SK-N-MC (cell line): ENCODE data around the gene GNAO1.

Experiments
- DNase-seq: peaks from one replicate; pipeline ENCODE4 v3.0.0-alpha.2; 2011; ENCODE audit warnings: low read depth, low spot score
- H3K27ac ChIP-seq: fragments of 200-600 bp; sonication (generic); 2 replicates; pipeline ENCODE4 v1.5.1; 2016; ENCODE audit warnings: mixed run types
- H3K36me3 ChIP-seq: fragments of 200-600 bp; sonication (generic); 2 replicates; pipeline ENCODE4 v1.6.1; 2017; ENCODE audit warnings: antibody characterized with exemption, low read length, mixed read lengths; ENCODE audit not compliant: insufficient read depth
- H3K4me3 ChIP-seq: fragments of 200-600 bp; sonication (generic); 2 replicates; pipeline ENCODE4 v1.5.1; 2016
- H3K9ac ChIP-seq: fragments of 200-600 bp; sonication (generic); 2 replicates; pipeline ENCODE4 v1.8.0; 2017; ENCODE audit warnings: mixed run types, mixed read lengths; ENCODE audit not compliant: insufficient read length
- H3K9me3 ChIP-seq: fragments of 200-600 bp; sonication (generic); 2 replicates; pipeline ENCODE4 v1.6.1; 2017; ENCODE audit warnings: low read depth, mild to moderate bottlenecking, antibody characterized with exemption, low read length, moderate library complexity, mixed read lengths
- EZH2 ChIP-seq: fragments of 200-600 bp; sonication (generic); IDR thresholded peaks from one replicate; pipeline ENCODE4 v1.6.1; 2017; ENCODE audit warnings: antibody characterized with exemption
- FOXP2 ChIP-seq: optimal IDR thresholded peaks from 2 replicates; pipeline ENCODE3; 2011; ENCODE audit warnings: mild to moderate bottlenecking, moderate library complexity; ENCODE audit not compliant: insufficient read depth; ENCODE audit errors: extremely low read length, control extremely low read depth
- POLR2AphosphoS5 ChIP-seq: IDR thresholded peaks from 2 replicates; pipeline ENCODE4 v1.6.1; 2012; ENCODE audit warnings: mild to moderate bottlenecking, low read depth, low read length, borderline replicate concordance

GNAO1 gene

DNA sequence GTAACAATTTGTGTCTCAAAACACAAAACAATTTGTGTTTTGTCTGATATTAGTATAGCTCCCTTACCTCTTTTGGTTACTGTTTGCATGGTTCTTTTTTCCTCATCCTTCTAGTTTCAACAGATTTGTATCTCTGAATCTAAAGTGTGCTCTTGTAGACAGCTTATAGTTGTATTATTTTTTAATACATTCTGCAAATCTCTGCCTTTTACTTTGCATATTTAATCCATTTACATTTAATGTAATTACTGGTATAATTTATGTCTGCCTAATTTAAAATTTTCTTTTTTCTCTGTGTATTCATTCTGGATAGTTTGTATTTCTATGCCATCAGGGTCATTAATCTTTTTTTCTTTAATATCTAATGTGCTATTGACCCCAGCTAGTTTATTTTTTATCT is 9.9 kb upstream of the GNAO1 start:
- no peaks in the 10 kb centered on the region for H3K9me3 ChIP-seq
- DNase-seq = no peak
- H3K9ac ChIP-seq = no peak overlapping the region
- H3K27ac ChIP-seq = no peak overlapping the region
- TF ChIP-seq FOXP2 (no peak), POLR2AphosphoS5 (no peak), EZH2 (no peak)
- H3K36me3 ChIP-seq = no peaks in the 10 kb centered on the region
- no peak overlapping the region for H3K4me3 ChIP-seq

DNA sequence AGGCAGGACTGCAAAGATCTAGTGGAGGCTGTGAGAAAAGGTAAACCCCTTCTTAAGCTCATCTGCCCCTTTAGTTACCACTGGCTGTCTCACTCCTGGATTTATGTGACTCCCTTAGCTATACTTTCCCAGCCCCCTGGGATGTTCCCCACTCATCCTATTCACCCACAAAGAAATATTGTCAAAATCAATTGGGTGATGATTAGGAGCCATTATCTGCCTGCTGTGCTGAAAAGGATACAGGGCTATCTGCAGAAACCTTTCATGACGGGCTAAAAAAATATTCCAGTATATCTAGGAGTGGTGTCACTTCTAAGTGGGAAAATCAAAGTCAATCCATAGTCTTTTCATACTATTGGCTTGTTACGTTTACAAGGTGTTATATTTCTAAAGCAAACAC is 8.0 kb upstream of the GNAO1 start:
- no peaks in the 10 kb centered on the region for H3K9me3 ChIP-seq
- no peak overlapping the region for H3K27ac ChIP-seq
- DNase-seq = no peak
- no peaks in the 10 kb centered on the region for H3K36me3 ChIP-seq
- TF ChIP-seq FOXP2 (no peak), POLR2AphosphoS5 (no peak), EZH2 (no peak)
- no peak overlapping the region for H3K4me3 ChIP-seq
- no peak overlapping the region for H3K9ac ChIP-seq

DNA sequence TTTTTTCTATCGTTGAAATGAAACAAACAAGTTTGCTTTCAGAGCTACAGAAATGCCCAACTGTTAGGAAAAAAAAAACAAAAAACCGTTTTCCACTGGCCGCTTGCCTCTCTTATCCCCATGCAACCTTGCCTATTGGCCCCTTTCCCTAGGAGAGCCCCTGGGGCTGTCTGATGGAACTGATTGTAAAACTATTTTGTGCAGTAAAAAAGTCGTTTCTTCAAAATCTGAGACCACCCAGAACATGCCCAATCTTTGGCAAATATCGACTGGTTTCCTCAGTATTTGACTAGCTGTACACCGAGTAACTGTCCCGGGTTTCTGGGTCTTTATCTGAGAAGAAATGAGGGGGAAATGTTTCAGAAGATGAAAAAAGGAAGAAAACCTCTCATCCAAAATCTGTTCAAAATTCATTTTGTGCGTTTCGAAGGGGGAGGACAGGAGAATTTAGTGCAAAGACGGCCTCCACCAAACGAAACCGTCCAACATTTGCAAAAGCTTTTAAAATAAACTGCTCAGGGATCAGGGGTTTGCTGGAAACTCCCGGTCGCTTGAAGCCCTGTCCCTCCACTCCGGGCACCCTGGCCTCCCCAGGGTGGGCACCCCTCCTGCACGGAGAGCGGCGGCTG is 1.1 kb upstream of the GNAO1 start:
- Histone ChIP-seq H3K9me3 (no peaks in the 10 kb centered on the region), H3K27ac (no peak overlapping the region), H3K36me3 (no peaks in the 10 kb centered on the region), H3K4me3 (no peak overlapping the region), H3K9ac (no peak overlapping the region)
- no peak for DNase-seq
- TF ChIP-seq EZH2 (no peak), FOXP2 (no peak), POLR2AphosphoS5 (no peak)

DNA sequence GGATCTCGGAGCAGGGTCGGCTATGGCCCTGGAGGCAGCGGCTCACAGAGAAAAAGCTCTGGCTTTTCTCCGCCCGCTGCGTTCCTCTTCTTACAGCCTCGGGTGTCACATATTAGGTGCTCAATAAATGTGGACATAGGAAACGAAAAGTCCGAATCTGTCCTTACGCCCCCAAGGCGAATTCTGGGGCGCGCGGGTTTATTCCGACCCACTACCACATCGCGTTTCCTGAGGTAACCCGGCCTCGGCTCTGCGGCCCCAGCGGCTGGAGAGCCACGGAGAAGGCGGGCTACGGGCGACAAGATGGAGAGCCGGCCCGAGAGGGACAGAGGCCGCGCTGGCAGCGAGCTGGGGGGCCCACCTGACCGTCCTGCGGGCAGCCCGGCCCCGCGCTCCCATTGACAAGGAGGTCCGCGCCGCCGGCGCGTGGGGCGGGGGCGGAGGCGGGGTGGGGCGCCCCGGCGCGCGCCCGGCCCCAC is 573 bp upstream of the GNAO1 start:
- H3K4me3 ChIP-seq = peak overlapping the region; percentile 38; the same call in 1 of the 2 replicates
- no peaks in the 10 kb centered on the region for H3K9me3 ChIP-seq
- no peak for DNase-seq
- TF ChIP-seq EZH2 = no peak
- TF ChIP-seq POLR2AphosphoS5 = no peak
- TF ChIP-seq FOXP2 = no peak
- H3K36me3 ChIP-seq = no peaks in the 10 kb centered on the region
- no peak overlapping the region for H3K9ac ChIP-seq
- H3K27ac ChIP-seq = no peak overlapping the region

DNA sequence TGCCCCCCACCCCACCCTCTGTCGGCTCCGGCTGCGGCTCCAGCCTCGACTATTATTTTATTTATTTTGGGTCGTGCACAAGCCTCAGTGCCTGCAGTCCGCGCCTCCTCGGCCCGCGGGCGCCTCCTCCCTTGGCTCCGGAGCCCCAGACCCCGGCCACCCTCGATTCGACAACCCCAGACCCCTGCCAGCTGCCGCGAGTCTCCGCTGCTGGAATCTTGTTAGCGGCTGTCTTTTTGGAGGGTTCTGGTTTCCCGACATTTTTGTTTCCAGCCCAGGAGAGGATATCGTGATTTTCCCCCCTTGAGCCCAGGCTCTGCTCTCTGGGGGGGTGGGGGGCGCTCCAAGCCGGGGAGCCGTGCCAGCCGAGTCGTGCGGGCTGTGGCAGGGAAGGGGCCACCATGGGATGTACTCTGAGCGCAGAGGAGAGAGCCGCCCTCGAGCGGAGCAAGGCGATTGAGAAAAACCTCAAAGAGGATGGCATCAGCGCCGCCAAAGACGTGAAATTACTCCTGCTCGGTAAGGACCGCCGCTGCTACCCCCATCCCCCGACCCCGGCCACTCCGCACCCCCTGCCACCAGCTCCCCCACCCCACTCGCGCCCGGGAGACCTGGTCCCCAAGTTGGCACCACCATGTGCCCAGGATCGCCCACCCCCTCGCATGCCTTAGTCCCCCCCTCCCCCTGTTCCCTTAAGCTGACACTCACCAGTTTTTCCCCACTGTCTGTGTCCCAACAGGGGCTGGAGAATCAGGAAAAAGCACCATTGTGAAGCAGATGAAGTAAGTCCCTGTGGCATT is 746 bp downstream of the GNAO1 start:
- Histone ChIP-seq H3K27ac (no peak overlapping the region), H3K36me3 (no peaks in the 10 kb centered on the region), H3K4me3 (peak overlapping the region; percentile 65), H3K9ac (no peak overlapping the region), H3K9me3 (no peaks in the 10 kb centered on the region)
- TF ChIP-seq EZH2 (no peak), FOXP2 (no peak), POLR2AphosphoS5 (no peak)
- DNase-seq = no peak

DNA sequence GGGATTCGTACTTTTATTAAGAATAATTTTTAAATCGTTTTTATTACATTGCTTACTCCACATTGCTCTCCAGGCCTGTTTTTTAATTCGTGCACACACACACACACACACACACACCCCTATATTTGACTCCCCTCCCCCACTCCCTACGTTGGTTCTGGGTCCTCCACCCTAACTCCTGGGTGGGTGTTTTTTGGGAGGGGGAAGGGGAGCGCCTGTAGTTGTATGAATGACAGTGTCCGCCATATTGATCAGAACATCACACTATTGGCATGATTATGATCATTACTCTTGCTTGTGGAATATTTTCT is 1.3 kb downstream of the GNAO1 start:
- Histone ChIP-seq H3K27ac (no peak overlapping the region), H3K36me3 (no peaks in the 10 kb centered on the region), H3K9me3 (no peaks in the 10 kb centered on the region), H3K4me3 (no peak overlapping the region), H3K9ac (no peak overlapping the region)
- DNase-seq = no peak
- TF ChIP-seq EZH2 (no peak), POLR2AphosphoS5 (no peak), FOXP2 (no peak)

DNA sequence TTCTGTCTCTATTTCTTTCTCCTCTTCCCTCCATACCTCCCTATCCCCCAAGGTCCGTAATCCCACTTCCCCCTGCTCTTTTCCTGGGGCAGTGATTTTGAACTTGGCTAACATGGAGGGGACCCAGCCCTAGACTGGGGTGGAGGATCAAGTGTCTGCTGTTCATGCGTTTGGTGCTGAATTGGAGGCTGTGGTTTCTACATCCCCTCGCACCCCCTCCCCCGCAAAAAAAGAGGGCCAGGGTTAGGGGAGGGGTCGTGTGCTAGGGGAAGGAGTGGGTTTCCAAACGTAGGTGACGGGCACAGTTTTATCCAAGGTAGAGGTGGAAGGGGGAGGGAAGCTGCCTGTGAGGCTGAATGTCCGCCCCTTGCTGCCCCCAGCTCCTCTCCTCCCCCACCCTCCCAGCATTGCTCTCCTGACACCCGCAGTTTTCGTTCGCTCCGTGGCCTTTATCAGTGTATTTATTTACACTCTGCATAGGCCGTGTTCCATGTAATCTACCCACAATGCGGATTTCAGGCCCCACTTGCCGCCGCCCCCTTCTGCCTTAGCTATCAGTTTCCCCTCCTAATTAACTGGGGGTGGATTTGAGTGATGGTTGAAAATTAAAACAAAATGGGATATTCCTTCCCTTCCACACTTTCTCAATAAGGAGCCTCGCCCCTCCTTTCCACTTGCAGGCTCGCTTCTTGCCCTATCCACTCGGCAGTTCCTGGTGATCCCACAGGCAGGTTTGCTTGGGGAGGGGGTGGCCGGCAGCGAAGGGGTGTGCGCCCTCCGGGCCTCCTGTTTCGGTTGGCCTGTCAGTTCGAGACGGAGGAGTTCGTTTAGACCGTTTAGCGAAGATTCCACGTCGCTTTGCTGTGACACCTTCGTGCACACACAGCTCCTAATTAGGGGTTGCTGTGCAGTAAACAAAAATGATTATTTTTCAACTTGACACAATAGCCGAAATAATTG is 2.0 kb downstream of the GNAO1 start:
- no peak overlapping the region for H3K27ac ChIP-seq
- H3K4me3 ChIP-seq = no peak overlapping the region
- H3K9ac ChIP-seq = no peak overlapping the region
- no peaks in the 10 kb centered on the region for H3K36me3 ChIP-seq
- DNase-seq = no peak
- TF ChIP-seq POLR2AphosphoS5 = no peak
- no peak for TF ChIP-seq FOXP2
- no peak for TF ChIP-seq EZH2
- no peaks in the 10 kb centered on the region for H3K9me3 ChIP-seq
